CD4-positive, alpha-beta T cell treated with Interleukin-4 for 1 hour (primary cell): ENCODE data around the gene FIP1L1.

ENCODE experiments used
- DNase-seq, 2 donors: peaks; one replicate each; pipeline ENCODE4 v3.0.0-alpha.2; 2020 to 2022

The FIP1L1 gene

DNA sequence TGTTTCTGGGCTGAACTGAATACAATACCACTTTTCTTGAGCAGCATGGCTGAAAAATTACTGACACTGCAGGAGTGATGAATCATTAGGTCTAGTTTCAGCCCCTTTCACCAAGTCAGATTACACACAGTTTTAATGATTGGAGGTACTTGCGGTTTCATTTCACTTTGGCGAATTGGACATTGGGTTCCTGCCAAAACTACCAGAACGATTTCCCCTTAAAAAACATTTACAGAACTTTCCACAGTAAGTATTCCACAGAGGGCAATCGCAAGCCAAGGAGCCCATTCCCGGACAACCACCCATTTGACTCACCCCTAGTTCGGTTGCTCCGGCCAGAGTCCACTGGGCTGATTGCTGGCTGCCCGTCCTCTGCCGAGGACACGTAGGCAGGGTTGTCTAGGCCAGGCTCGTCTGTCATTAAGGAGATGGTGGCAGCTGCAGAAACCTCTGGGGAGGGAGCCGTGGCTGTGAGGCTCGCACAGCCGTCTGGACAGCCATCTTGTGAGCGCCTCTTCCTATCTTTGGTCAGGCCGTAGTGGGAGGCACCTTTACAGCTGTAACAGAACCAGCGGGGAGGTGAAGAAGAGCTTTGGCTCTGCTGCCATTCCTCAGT is 130.3 kb downstream of the FIP1L1 start:
- DNase-seq, result no peak

DNA sequence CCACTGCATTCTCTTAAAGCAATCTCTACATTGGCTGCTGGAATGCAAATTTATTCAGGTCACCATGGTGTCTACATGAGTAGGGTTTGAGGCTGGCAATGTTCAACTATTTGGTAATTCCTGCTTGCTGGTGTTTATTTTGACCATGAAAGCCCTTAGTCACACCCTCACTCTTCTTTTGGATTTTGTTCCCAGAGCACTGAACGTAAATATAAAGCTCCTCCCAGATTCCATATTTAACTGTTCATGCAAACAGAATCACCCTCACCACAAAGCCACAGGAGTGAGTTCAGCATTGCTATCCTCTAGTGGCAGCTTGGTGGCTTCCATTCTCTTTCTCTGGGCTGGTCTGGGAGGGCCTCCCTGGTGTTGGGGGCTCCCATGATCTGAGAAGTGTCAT is 131.0 kb downstream of the FIP1L1 start:
- DNase-seq, result no peak

- DNase-seq, result no peak
Observed at GRCh38 chr4:53510321-53510720, 132.9 kb downstream of the FIP1L1 start.
